ENCODE results near the gene ABHD8. TPM values are rescaled to one million over a fixed set of nuclear protein-coding genes. Genes with fewer than 3 reads are reported as not detected.

Gene ABHD8
- total and polyA plus RNA-seq, 2 donors (not counting 1 experiment from before 2014, with no cell fraction given): 5.2 to 7.2 TPM

- Mint-ChIP-seq H3K4me1 (peaks cover 43% of the 10 kb centered on the region), H3K27ac (peak within 1 kb of the TSS; percentile 96), H3K9me3 (ENCODE audit: insufficient read depth) (no peaks in the 10 kb centered on the region), H3K27me3 (no peaks in the 10 kb centered on the region), H3K4me3 (peak within 1 kb of the TSS; percentile 95)
- Histone ChIP-seq H3K4me2 (replicated peaks; ENCODE audit: low read depth, low read length, poor library complexity, severe bottlenecking) (peak within 1 kb of the TSS; percentile 98), H3K27me3 (replicated peaks in 1 of 4; ENCODE audit: control extremely low read depth in 1 of 4, control insufficient read depth in 3 of 4, insufficient read depth in 4 of 4, low read length in 3 of 4) (no peaks in the 10 kb centered on the region), H3K4me3 (ENCODE audit: control extremely low read depth in 1 of 5, extremely low read depth in 1 of 5, insufficient read depth in 1 of 5, low read depth in 2 of 5, low read length in 4 of 5) (peak within 1 kb of the TSS; percentile 63 to 98 (median 96)), H3K9ac (ENCODE audit: low read length) (peak within 1 kb of the TSS; percentile 97), H3K79me2 (ENCODE audit: control insufficient read depth, insufficient read depth, low read length) (peaks cover 67% of the 10 kb centered on the region), H4K20me1 (ENCODE audit: control insufficient read depth, insufficient read depth, low read length, poor library complexity, severe bottlenecking) (peaks cover 49% of the 10 kb centered on the region), H3K9me3 (ENCODE audit: control extremely low read depth in 1 of 3, control insufficient read depth in 2 of 3, insufficient read depth in 1 of 3, low read length in 2 of 3) (no peaks in the 10 kb centered on the region), H3K4me1 (ENCODE audit: control insufficient read depth in 2 of 2, insufficient read depth in 2 of 2, low read length in 2 of 2) (peaks cover 24 to 37% of the 10 kb centered on the region in 2 donors), H3K36me3 (replicated peaks in 1 of 2; ENCODE audit: control extremely low read depth in 1 of 2, control insufficient read depth in 1 of 2, extremely low read depth in 1 of 2, insufficient read depth in 2 of 2, low read length in 1 of 2) (peaks cover 0 to 12% of the 10 kb centered on the region in 2 experiments), H3K27ac (ENCODE audit: low read length in 2 of 2) (peak within 1 kb of the TSS; percentile 53 to 83), H2AFZ (ENCODE audit: insufficient read depth, low read depth, low read length, poor library complexity, severe bottlenecking) (peak within 1 kb of the TSS; percentile 70)
- peak; percentile 78 for ATAC-seq (ENCODE audit: low read depth)
- intact Hi-C loops (cut with micrococcal nuclease): loop anchor here (1.0 to 10.0 kb wide), 8 partner anchors 17 to 722 kb away; partner anchors contain the start of genes BABAM1, GTPBP3, OCEL1 and SMIM7
- DNase-seq: peak; percentile 99
- POLR2A ChIA-PET: interaction anchor here (0.5 to 1.4 kb wide), 12 partner anchors 18 to 870 kb away, joined by 3 to 12 read pairs (median 4); partner anchors contain the start of genes ANO8, BABAM1, BST2 and MVB12A
- under 1% methylated on average over 40 of the region's 46 CpGs for whole genome bisulfite sequencing (ENCODE audit: insufficient coverage)
- TF ChIP-seq CTCF (IDR thresholded peaks at IDR 0.05) (no peak), EZH2 (IDR thresholded peaks at IDR 0.05; ENCODE audit: borderline replicate concordance, insufficient read depth, low read depth, low read length, poor library complexity, severe bottlenecking) (no peak)
- CTCF ChIA-PET: interaction anchor here (0.7 to 1.5 kb wide), 11 partner anchors 16 to 147 kb away, joined by 3 to 9 read pairs (median 3); partner anchors contain the start of genes ANKLE1, BST2 and USE1
Observed at GRCh38 chr19:17309198-17309964, 6.2 kb upstream of the ABHD8 start, which contains the start of gene DDA1. Gene DDA1, plus strand, starts transcription at chr19:17309563. Its CDS starts 92 bp downstream, at chr19:17309655.
